Cerebellar cortex (tissue), 1 donor: ENCODE data around the gene GLIPR1L1.
"Not testable (repeated sequence)": the region's sequence is repeated elsewhere in the genome, so short reads cannot be mapped to it uniquely, and the experiment has no call there.

Experiments used
- DNase-seq: peaks from one replicate; pipeline ENCODE4 v3.0.0-alpha.2; 2015; ENCODE audit warnings: low spot score

The GLIPR1L1 gene, protein sequence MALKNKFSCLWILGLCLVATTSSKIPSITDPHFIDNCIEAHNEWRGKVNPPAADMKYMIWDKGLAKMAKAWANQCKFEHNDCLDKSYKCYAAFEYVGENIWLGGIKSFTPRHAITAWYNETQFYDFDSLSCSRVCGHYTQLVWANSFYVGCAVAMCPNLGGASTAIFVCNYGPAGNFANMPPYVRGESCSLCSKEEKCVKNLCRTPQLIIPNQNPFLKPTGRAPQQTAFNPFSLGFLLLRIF

DNA sequence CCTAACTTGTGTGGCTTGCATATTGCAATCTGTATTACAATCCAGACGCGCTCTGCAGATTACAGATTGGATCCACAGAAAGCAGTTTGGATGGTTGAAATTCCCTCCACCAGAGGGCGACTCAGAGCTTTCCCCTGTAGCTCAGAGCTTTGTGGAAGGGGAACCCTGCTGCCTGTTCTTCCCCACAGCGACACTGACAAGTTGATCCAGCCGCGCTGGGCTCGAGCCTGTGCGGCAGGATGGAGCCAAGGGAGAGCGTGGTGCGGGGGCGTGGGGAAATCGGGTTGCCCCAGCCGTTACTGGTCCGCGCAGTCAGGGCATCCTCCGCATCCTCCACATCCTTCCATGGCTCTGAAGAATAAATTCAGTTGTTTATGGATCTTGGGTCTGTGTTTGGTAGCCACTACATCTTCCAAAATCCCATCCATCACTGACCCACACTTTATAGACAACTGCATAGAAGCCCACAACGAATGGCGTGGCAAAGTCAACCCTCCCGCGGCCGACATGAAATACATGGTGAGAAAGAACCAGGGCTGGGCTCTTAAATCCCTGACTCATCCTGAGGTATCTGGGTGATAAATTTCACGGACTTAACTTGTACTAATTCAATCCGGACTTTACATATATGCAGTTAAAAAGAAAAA is at the start of gene GLIPR1L1:
Gene GLIPR1L1 (plus strand): TSS at position 287 of the 647 bp plus-strand sequence. CDS start 59 bp downstream, at position 346.
- DNase-seq: peak; percentile 95

DNA sequence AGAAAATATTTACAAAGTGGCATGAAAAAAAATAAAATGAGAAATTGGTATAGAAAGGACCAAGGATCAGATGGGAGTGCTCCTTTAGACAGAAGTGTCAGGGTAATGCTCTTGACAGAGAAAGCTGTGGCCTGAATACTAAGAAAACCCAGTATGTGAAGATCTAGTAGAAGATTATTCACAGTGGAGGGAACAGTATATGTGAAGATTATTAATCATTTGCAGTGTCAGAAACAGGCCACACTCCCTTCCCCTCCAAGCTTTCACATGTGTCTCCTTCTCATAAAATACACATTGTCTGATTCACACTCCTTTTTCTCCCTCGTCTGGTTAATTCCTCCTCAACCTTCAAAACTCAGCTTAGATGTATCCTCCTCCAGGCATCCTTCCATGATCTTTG is 45.6 kb upstream of the GLIPR1L1 start:
- no peak for DNase-seq

DNA sequence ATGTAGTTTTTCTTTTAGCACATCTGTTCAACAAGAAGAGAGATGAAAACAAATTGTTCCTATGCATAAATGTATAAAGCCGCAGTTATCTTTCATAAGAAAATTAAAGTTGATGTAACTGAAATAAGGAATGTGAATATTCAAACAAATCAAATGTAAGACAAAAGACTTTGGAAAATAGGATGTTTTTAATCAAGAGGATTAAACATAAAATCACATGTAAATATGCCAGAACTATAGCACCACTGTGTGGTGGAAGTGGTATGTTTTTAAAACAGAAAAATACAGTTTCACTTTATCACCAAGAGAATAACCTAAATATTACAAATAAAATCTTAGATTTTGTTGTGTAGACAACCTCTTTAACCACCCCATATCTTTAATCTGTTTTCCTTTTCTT is 44.7 kb upstream of the GLIPR1L1 start:
- peak; percentile 2 for DNase-seq

DNA sequence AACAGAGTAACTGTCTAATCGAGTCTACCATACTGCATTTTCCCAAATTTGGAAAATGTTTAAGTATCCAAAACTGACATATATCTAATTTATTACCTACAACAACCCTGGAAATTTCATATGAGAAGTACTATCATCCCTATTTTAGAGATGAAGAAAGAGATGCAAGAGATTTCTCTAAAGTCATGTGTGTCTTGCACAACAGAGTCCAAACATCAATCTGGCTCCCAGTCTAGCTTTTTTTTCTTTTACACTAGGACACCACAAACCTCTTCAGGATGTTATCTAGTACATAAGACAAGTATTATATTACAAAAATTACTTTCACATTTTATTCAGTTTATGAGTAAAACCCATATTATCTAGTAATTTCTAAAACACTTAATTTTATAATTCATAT is 43.5 kb upstream of the GLIPR1L1 start:
- DNase-seq: no peak

DNA sequence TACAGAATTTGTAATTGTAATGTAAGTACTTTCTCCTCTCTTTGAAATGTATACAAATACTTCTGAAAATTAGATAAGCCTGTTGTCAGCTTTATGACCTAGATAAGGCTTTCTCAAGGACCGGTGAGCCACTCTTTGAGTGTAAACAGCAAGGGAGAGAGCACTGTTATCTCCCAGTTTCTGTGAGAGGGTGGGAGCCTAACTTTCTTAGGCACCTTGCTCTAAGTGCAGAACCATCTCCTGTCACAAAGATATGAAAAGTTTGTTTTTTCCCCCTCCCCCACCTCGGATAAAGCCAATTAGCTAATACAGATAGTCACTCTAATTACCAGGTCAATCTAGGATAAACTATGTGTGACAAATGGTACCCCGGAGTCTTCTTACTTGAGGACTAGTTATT is 40.1 kb upstream of the GLIPR1L1 start:
- DNase-seq: no peak

DNA sequence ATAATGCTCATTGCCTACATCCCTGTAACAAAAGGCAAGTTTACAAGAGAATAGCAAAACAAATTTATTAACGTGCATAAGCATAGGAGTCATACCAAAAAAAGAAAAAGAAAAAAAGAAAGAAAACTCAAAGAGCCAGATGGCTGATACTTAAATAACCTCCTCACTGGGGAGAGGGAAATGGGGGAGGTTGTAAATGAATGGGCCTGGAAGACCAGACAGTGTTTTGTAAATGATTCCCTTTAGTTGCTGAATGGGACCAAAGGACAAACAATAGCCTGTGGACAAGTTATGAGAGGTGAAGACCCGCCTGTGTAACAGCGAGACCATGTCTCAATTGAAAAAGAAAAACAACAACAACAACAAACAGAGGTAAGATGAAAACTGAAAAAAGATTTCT is 39.7 kb upstream of the GLIPR1L1 start:
- DNase-seq: no peak

DNA sequence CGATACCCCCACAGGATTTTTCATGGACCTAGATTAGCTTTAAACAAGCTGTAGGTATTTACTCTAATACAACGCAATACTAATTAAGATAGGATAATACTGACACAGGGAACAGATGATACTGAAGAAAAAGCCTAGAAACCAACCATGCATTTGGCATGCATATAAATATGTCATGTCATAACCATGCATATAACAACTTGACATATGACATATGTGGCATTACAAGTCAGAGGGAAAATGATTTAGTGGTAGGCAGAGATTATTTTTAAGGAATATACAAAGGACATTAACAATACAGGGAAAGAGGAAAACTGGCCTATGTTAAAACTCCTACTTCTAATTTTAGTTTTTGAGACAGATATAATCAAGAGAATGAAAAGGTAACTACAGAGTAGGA is 32.2 kb upstream of the GLIPR1L1 start:
- no peak for DNase-seq

DNA sequence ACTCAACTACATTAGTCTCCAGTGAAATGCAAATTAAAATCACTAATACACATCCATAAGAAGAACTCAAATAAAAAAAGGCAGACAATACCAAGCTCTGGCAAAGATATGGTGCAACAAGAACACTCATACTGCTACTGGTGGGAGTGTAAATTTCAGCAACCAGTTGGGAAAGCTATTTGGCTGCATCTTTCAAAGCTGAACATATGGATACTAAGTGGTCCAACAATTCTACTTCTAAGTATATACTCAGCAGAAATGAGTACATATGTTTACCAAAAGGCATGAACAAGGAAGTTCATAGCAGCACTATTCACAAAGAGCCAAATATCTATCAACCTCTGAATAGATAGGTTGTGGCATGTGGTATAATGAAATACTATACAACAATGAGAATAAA is 31.7 kb upstream of the GLIPR1L1 start:
- no peak for DNase-seq

DNA sequence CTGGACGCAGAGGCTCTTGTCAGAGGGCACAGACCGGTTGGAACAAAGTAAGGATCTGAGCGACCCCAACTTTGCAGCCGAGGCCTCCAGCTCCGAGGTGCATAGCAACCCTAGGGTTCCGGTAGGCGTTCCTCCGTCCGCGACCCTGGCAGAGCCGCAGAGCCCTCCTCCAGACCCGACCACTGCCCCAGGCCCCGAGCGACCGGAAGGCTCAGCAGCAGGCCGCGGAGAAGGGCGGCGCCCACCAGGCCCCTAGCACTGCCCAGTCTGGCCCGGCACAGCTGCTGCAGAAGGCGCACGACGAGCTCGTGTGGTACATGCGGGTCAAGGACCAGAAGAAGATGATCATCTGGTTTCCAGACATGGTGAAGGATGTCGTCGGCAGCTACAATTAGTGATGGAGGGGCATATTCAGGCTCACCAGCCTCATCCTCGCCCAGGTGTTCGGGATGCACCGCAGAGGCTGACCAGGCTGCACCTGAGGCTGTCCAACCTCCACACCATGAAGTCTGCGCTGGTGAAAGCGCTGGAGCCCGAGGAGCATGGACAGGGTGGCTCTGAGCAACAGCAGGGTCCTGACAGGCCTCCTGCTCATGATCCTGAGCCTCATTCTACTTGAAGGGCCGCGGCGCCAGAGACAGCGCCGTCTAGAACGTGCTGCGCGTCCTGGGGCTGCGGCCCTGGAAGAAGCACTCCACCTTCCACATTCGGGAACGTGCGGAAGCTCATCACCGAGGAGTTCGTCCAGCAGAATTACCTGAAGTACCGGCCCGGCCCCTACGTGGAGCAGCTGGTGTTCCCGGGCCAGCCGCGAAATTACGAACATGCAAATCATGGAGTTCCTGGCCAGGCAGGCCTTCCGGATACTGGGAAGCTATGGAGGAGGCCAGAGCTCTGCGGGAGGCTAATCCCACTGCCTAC is 28.8 kb upstream of the GLIPR1L1 start:
- DNase-seq: no peak

DNA sequence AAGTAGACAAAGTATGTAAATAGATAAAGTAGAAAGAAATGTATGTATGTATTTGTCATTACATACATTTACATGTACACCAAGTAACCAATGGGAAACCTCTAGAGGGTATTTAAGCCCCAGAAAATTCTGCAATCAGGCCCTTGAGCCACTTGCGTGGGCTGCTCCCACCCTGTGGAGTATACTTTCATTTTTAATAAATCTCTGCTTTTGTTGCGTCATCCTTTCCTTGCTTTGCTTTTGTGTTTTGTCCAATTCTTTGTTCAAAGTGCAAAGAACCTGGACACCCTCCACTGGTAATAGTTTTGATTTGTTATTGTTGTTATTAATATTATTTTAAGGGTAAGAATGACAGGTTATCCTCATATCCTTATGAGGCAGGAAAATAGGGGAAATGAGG is 26.2 kb upstream of the GLIPR1L1 start:
- DNase-seq: no peak

DNA sequence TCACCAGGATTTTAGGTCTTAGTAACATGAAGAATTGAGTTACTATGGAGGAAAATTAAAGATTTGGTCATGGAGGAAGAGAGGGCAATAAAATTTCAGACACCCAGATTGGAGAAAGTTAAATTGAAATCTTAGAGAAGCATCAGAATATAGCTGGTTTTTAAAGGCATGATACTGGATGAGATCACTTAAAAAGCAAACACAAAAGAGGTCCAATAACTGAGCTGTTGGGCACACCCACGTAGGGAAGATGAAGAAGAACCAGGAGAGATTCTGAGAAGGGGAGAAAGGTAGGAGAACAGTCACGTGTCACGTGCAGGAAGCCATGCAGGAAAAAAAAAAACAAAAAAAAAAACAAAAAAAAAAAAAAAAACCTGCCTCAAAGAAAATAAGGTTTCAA is 23.1 kb upstream of the GLIPR1L1 start:
- no peak for DNase-seq

DNA sequence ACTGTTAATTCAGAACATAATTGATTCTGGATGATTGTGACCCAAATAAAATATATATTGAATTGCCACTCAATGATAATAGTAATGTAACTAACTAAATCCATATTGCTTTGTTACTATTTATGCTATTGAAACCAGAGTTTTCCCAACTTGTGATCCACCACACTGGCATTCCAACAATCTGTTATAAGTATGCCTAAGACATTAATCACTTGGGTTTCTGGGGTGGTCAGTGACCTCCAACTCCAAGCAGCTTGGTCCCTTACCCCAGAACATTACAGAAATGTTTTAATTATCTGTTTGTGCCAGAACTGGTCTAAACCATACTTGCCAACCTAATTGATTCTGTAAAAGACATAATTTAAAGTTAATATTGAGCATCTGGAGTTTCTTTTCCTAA is 19.0 kb upstream of the GLIPR1L1 start:
- DNase-seq: no peak

DNA sequence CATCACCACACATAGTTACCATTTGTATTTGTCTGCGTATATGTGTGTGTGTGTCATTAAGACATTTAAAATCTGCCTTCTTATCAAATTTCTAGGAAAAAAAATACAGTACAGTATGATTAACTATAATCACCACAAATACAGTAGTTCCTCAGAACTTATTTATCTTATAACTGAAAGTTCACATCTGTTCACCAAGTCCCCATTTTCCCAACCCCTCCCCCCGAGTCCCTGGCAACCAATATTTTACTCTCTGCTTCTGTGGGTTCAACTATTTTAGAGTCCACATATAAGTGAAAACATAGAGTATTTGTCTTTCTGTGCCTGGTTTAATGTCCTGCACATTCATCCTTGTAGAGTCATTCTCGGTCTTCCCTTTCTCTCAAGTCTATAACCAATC is 16.7 kb upstream of the GLIPR1L1 start:
- no peak for DNase-seq

DNA sequence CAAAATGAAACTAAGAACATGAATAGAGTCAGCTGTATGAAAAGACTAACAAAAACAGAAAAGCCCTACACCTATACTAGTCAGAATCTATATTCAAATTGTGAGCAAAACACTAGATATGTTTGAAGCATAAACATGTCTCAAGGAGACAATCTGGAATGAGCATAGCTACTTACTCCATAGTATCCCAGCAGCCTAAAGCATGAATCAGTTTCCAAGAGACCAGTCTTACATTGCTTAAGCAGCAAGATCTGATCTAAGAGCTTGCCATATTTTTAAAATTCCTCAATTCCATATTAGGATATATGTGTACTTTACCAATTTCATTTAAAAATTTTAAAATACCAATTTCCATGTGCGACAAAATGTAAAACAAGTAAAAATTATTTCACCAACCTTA is 12.0 kb upstream of the GLIPR1L1 start:
- no peak for DNase-seq

DNA sequence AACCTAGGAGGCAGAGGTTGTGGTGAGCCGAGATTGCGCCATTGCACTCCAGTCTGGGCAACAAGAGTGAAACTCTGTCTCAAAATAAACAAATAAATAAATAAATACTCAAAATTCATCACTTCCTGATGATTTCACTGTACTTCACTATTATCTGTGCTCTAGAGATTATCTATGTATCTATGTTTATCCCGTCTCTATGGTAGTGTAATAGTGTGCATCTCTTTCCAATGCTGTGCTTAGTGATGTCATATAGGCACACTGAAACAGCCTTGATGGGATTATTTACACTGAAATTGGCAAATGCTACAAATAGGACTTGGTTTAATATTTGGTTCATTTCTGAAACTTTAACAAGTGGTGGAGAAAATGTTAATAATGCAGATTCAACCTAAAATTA is 10.8 kb upstream of the GLIPR1L1 start:
- no peak for DNase-seq

DNA sequence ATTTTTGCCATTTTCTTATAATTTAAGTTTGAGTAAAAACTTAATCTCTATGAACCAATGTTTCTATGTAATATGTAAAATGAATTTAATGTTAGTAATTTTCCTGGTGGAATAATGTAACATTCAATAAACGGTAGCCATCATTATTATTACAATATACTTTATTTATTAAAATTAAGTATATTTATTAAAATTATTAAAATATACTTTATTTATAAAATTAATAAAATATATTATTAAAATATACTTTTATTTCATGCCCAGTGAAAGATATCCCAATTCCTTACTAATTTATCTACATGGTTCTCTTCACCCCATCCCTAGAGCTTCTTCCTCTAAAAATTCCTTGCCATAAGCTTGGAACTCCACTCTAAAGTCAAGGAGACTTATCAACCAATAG is 6.8 kb upstream of the GLIPR1L1 start:
- no peak for DNase-seq

DNA sequence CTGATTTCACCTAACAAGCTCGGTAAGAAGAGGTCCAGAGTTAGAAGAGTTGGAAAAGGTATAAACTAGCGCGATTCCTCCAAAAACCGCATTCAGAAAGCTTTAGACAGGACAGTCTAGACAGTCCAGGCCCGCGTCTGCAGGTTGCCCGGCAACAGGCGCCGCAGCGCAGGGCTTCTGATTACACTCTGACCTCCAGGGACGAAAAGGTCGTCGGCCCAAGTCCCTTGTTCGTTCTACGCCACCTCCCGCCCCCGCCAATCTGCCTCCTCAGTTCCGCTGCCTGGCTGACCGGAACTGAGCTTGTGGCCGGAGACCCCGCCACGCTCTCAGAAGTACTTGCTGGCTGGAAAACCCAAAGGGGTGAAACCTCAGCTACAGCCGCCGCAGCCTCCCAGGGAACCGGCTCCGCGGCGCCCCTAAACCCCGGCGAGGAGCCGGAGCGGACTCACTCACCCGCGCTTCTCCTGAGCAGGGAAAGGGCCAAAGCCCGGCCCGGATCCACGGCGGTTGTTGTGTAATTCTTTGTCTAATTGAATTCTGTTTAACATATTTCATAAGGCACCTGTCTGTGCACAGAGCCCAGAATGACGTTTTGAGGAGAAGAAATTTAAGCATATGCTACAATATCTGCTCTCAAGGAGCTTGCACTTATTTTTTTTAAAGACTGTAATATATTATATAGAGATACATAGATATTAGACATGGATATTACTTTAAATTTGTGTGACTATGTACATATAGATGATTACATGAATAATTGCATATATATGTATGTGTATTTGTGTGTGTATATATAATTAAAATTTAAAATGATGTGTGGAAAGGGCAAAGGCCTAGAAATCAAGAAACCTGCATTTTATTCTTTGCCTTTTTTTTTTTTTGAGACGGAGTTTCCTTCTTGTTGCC is 4.3 kb upstream of the GLIPR1L1 start, which contains the start of gene CAPS2:
Gene CAPS2 (minus strand): TSS at position 407 of the 909 bp plus-strand sequence. CDS start 3,826 bp downstream, outside the sequence.
- peak; percentile 80 for DNase-seq

DNA sequence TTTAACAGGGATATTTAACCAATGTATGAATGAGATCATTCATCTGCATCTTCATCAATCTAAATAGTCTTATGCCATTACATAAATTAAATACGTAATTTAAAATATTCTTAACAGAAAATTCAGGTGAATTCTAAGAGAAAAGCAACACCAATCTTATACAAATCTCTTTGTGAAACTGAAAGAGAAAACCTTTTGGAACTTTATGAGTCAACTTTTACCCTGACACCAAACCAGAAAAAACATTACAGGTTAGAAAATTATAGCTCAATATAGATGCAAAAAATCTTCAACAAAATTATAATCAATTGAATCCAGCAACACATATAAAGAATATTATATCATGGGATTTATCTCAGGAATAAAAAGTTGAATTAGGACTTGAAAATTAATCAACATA is 3.4 kb downstream of the GLIPR1L1 start:
- no peak for DNase-seq

DNA sequence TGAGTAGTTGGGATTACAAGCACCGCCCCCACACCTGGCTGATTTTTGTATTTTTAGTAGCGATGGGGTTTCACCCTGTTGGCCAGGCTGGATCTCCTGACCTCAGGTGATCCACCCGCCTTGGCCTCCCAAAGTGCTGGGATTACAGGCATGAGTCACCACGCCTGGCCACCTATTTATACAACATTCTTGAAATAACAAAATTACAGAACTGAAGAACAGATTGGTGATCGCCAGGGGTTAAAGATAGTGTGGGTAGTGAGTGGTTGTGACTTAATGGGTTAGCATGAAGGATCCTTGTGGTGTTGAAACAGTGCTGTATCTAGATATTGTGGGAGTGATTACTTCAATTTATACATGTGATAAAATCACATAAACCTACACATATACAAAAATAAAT is 7.4 kb downstream of the GLIPR1L1 start:
- DNase-seq: no peak

DNA sequence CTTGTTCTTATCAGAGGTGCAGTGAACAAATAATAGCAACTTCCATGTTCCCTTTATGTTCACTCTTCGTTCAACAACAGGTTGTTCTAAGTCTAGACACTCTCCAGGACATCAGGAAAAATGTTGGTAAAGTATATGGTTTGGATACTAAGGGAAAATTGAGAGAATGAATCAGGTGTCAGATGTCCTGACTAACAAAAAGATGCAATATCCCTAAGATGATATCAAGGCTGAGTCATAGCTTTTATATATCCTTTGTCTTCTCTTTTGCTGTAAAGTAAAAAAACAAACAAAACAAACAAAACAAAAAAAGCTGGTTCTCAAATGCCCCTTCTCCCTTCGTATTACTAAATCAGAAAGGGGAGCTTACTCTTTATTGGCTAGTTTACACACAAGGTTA is 11.1 kb downstream of the GLIPR1L1 start:
- DNase-seq: no peak

DNA sequence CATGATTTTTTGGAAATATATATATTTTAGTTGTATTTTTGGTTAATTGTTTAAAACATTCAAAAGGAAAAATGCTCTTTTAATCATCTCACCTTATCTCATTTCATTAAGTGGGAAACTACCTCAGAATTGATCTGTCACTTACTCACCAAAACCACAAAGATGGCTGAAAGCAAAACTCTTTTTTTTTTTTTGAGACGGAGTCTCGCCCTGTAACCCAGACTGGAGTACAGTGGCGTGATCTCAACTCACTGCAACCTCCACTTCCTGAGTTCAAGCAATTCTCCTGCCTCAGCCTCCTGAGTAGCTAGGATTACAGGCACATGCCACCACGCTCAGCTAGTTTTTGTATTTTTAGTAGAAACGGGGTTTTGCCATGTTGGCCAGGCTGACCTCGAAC is 11.7 kb downstream of the GLIPR1L1 start:
- not testable (repeated sequence) for DNase-seq

DNA sequence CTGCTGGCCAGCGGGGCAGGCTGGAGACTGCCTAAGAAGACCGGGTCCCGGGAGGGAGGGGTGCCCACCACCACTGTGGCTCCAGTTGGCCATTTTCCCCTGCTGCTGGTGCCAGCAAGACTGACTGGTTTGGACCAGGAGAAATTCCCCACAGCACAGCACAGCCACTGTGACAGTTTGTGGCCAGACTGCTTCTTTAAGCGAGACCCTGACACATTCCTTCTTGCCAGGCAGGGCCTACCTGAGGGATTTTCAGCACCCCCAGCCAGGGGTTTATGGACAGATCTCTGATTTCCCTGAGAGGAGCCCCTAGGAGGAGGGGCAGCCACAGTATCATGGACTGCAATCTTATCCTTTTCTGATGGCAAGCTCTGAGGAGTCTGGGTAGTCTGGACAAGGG is 15.5 kb downstream of the GLIPR1L1 start:
- DNase-seq: no peak
